Body of pancreas (tissue), 4 donors: Measurements from ENCODE around the gene PSMD13. TPM values are rescaled to one million over a fixed set of nuclear protein-coding genes. Genes with fewer than 3 reads are reported as not detected.

Experiments
- ATAC-seq: fragments of 150-250 bp; one replicate; pipeline ENCODE4 v1.9.1; 2016
- DNase-seq, 4 donors: peaks; one replicate each; pipeline ENCODE4 v3.0.0-alpha.2; 2019
- H3K27ac ChIP-seq, 4 donors: fragments of 200-600 bp; sonication (generic); 1 replicate in 3 of 4; 2 replicates in 1 of 4; pipeline versions ENCODE4 v1.5.1 to v1.6.1; 2016 to 2019; ENCODE audit warnings: mild to moderate bottlenecking in 1 of 4, mixed read lengths in 1 of 4, moderate library complexity in 1 of 4
- H3K27me3 ChIP-seq, 2 donors: fragments of 200-600 bp; sonication (generic); one replicate each; pipeline ENCODE4 v1.6.0; 2016; ENCODE audit warnings: mild to moderate bottlenecking in 1 of 2
- H3K36me3 ChIP-seq, 2 donors: fragments of 200-600 bp; sonication (generic); replicated peaks in 1 of 2; 2 replicates each; pipeline ENCODE4 v1.5.1; 2016; ENCODE audit warnings: low read depth in 2 of 2; ENCODE audit not compliant: insufficient read depth in 1 of 2
- H3K4me1 ChIP-seq: fragments of 200-600 bp; sonication (generic); one replicate; pipeline ENCODE4 v1.6.0; 2016
- H3K4me3 ChIP-seq, 2 donors: fragments of 200-600 bp; sonication (generic); 1 replicate in 1 of 2; 2 replicates in 1 of 2; pipeline ENCODE4 v1.5.1; 2016 to 2019
- H3K9me3 ChIP-seq, 3 donors: fragments of 200-600 bp; sonication (generic); 1 replicate in 2 of 3; 2 replicates in 1 of 3; pipeline ENCODE4 v1.5.1; 2016
- POLR2A ChIP-seq, 3 donors: fragments of 450-650 bp; IDR thresholded peaks; one replicate each; pipeline ENCODE4 v1.6.1; 2016; ENCODE audit warnings: antibody characterized with exemption in 3 of 3, mild to moderate bottlenecking in 2 of 3
- WGBS, 2 donors: methylation state at CpG; one replicate each; pipeline ENCODE4 v1.1.5; 2017; 5-methylcytosine and 5-hydroxymethylcytosine counted together
- intact Hi-C: fragments of 100-400 bp; cut with DNase I; formaldehyde crosslinking; loops from one replicate; pipeline ENCODE4 v1.15.1; 2023
- total RNA-seq, 2 donors: library from RNA; depleted of rRNA; stranded (reverse); fragments of >200 nt; gene quantifications; one replicate each; pipeline ENCODE4 v1.1.0, GENCODE V29; 2016
- TF ChIP-seq, protein P1 (sequence below), 7 experiments: fragments of 450-650 bp in 4 of 7; fragments of 200-600 bp in 3 of 7; sonication (generic) in 3 of 7; IDR thresholded peaks; one replicate each; pipeline ENCODE4 v1.5.1; 2016 to 2019; ENCODE audit warnings: antibody characterized with exemption in 7 of 7

PSMD13 gene
- total RNA-seq, 2 donors from 2014 or later: 40.2 to 52.4 TPM

GRCh38 chr11:196786-197731 lies 39.7 kb upstream of the PSMD13 start:
- Histone ChIP-seq H3K4me3 (no peak overlapping the region), H3K36me3 (no peaks in the 10 kb centered on the region), H3K4me1 (peaks cover 5% of the 10 kb centered on the region), H3K27me3 (no peaks in the 10 kb centered on the region), H3K27ac (no peak overlapping the region), H3K9me3 (no peaks in the 10 kb centered on the region)
- DNase-seq: peak in 1 of 4 donors; percentile 10
- TF ChIP-seq, protein P1, sequence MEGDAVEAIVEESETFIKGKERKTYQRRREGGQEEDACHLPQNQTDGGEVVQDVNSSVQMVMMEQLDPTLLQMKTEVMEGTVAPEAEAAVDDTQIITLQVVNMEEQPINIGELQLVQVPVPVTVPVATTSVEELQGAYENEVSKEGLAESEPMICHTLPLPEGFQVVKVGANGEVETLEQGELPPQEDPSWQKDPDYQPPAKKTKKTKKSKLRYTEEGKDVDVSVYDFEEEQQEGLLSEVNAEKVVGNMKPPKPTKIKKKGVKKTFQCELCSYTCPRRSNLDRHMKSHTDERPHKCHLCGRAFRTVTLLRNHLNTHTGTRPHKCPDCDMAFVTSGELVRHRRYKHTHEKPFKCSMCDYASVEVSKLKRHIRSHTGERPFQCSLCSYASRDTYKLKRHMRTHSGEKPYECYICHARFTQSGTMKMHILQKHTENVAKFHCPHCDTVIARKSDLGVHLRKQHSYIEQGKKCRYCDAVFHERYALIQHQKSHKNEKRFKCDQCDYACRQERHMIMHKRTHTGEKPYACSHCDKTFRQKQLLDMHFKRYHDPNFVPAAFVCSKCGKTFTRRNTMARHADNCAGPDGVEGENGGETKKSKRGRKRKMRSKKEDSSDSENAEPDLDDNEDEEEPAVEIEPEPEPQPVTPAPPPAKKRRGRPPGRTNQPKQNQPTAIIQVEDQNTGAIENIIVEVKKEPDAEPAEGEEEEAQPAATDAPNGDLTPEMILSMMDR (IDR thresholded peaks at IDR 0.05): no peak
- no peak for TF ChIP-seq POLR2A (IDR thresholded peaks at IDR 0.05)
- 40 to 69% methylated on average over 1 to 12 of the region's 23 CpGs for WGBS, 2 donors
- intact Hi-C loops: no loop called here
- ATAC-seq: no peak

DNA sequence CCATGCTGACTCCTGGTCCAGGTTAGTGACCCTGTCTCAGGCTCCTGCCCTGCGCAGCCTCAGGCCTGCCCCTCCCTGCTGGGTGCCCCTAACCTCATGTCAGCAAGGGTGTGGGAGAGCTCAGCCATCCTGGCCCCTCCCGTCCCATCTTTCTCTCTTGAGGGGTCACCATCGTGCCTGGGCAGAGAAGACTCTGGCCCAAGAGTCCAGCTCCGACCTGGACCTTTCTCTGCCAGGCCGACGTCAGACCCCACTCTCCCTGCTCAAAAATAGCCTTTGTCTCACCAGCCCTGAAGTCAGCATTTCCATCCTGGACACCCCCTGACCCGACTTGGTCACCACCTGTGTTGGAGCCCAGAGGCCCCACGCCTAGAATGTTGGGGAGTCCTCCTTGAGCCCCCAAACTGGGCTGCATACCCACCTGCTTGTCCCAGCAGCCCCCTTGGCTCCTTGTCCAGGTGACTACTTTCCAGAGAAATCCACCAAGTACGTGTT lies 39.0 kb upstream of the PSMD13 start:
- H3K27ac ChIP-seq: no peak overlapping the region
- no peaks in the 10 kb centered on the region for H3K4me1 ChIP-seq
- TF ChIP-seq POLR2A (IDR thresholded peaks at IDR 0.05): no peak
- TF ChIP-seq, protein P1 (IDR thresholded peaks at IDR 0.05): no peak
- no peaks in the 10 kb centered on the region for H3K36me3 ChIP-seq
- H3K9me3 ChIP-seq: no peaks in the 10 kb centered on the region
- 80 to 84% methylated on average over 8 to 9 of the region's 9 CpGs for WGBS, 2 donors
- DNase-seq (peak in 1 of 4 donors; percentile 13), ATAC-seq (no peak)
- no peaks in the 10 kb centered on the region for H3K27me3 ChIP-seq
- intact Hi-C loops: no loop called here
- no peak overlapping the region for H3K4me3 ChIP-seq

DNA sequence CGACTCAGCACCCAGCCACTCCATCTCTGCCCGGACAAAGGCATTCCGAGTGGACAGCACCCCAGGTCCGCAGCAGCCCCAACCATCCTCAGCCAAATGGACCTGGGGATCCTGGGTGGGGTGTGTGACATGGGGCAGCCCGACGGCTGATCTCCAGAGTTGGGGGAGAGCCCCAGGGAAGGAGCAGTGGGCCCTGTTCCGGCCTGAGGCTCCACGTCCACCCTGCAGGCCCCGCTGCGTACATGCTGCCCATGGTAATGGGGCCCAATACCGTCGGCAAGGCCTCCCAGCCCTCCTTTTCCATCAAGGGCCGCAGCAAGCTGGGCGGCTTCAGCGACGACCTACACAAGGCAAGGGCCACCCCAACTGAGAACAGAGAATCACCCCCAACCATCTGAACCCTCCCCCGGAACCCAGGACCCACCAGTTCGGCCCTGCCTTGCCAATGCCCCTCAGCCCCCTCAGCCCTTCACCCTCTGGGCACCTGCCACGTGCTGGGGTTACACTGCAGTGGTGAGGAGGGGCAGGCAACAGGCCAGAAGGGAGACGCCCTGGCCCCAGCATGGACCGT lies 38.5 kb upstream of the PSMD13 start:
- WGBS, 2 donors: 82 to 85% methylated on average over 15 to 21 of the region's 21 CpGs
- Histone ChIP-seq H3K27ac (no peak overlapping the region), H3K36me3 (no peaks in the 10 kb centered on the region), H3K4me1 (no peaks in the 10 kb centered on the region), H3K4me3 (no peak overlapping the region), H3K27me3 (no peaks in the 10 kb centered on the region), H3K9me3 (no peaks in the 10 kb centered on the region)
- ATAC-seq (no peak), DNase-seq (peak in 1 of 4 donors; percentile 10)
- intact Hi-C loops: no loop called here
- TF ChIP-seq, protein P1 (IDR thresholded peaks at IDR 0.05): no peak
- no peak for TF ChIP-seq POLR2A (IDR thresholded peaks at IDR 0.05)

DNA sequence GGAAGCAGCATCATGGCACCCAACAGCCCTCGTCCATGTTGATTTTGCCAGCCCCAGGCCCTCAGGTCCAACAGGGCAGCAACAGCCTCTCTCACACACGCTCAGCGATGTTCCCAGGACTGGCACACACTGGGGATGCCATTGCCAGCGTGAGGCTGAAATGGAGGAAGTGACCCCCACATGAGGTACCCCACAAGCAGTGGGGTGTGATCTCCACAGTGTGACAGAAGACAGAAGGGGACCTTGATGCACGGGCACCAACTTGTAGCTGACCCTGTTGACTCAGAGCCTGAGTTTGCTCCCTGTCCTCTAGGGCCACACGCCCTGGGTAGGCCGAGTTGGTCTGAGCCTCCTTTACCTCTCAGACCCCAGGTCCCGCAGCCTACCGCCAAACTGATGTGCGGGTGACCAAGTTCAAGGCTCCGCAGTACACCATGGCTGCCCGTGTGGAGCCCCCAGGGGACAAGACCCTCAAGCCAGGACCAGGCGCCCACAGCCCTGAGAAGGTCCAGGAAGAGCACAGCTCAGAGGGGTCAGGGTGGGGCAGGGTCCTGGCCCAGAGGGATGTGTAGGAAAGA lies 37.7 kb upstream of the PSMD13 start:
- 85 to 86% methylated on average over 8 to 13 of the region's 13 CpGs for WGBS, 2 donors
- peak in 1 of 4 donors; percentile 10 for DNase-seq
- no peaks in the 10 kb centered on the region for H3K9me3 ChIP-seq
- peaks cover 5% of the 10 kb centered on the region for H3K4me1 ChIP-seq
- no peak overlapping the region for H3K27ac ChIP-seq
- peaks cover 0 to 3% of the 10 kb centered on the region in 2 donors for H3K36me3 ChIP-seq
- intact Hi-C loops: no loop called here
- TF ChIP-seq, protein P1 (IDR thresholded peaks at IDR 0.05): no peak
- no peak for TF ChIP-seq POLR2A (IDR thresholded peaks at IDR 0.05)
- H3K27me3 ChIP-seq: no peaks in the 10 kb centered on the region
- H3K4me3 ChIP-seq: no peak overlapping the region
- ATAC-seq: no peak
